H9 (cell line): ENCODE data around the gene ARL5B. TPM values are rescaled to one million over a fixed set of nuclear protein-coding genes. Genes with fewer than 3 reads are reported as not detected.

Experiments used
- DNase-seq: peaks from one replicate; pipeline ENCODE4 v3.0.0-alpha.2; 2017
- H2AFZ ChIP-seq: one replicate; pipeline ENCODE4 v1.6.1; 2013; ENCODE audit warnings: mild to moderate bottlenecking, low read length, control low read depth, moderate library complexity
- H2AK5ac ChIP-seq: 2 replicates; pipeline ENCODE4 v1.6.1; 2013; ENCODE audit warnings: low read length, control low read depth, mixed read lengths; ENCODE audit not compliant: insufficient read length
- H2BK120ac ChIP-seq: one replicate; pipeline ENCODE4 v1.6.1; 2013; ENCODE audit warnings: low read depth, mild to moderate bottlenecking, low read length, control low read depth, inconsistent platforms; ENCODE audit not compliant: poor library complexity, severe bottlenecking
- H2BK12ac ChIP-seq: 2 replicates; pipeline ENCODE4 v1.6.1; 2013; ENCODE audit warnings: low read length, control low read depth, mixed read lengths, low read depth; ENCODE audit not compliant: insufficient read length
- H2BK15ac ChIP-seq: 2 replicates; pipeline ENCODE4 v1.6.1; 2013; ENCODE audit warnings: low read depth, low read length, control low read depth
- H2BK20ac ChIP-seq: one replicate; pipeline ENCODE4 v1.6.1; 2013; ENCODE audit warnings: low read depth, mild to moderate bottlenecking, low read length, control low read depth, inconsistent platforms; ENCODE audit not compliant: poor library complexity, severe bottlenecking
- H2BK5ac ChIP-seq: 2 replicates; pipeline ENCODE4 v1.6.1; 2013; ENCODE audit warnings: low read length, control low read depth, mixed read lengths; ENCODE audit not compliant: insufficient read length
- H3K14ac ChIP-seq: 2 replicates; pipeline ENCODE4 v1.6.1; 2013; ENCODE audit warnings: low read length, control low read depth; ENCODE audit not compliant: insufficient read depth
- H3K18ac ChIP-seq: 2 replicates; pipeline ENCODE4 v1.6.1; 2013; ENCODE audit warnings: low read depth, mild to moderate bottlenecking, mixed read lengths, low read length, control low read depth; ENCODE audit not compliant: insufficient read length
- H3K23ac ChIP-seq: 2 replicates; pipeline ENCODE4 v1.6.1; 2013; ENCODE audit warnings: low read length, control low read depth, mixed read lengths, low read depth; ENCODE audit not compliant: insufficient read length
- H3K23me2 ChIP-seq: 2 replicates; pipeline ENCODE4 v1.6.1; 2013; ENCODE audit warnings: low read depth, mild to moderate bottlenecking, mixed read lengths, low read length, control low read depth; ENCODE audit not compliant: insufficient read length, poor library complexity, severe bottlenecking
- H3K27ac ChIP-seq: 2 replicates; pipeline ENCODE4 v1.5.1; 2013; ENCODE audit warnings: low read length, control low read depth, mixed read lengths, low read depth; ENCODE audit not compliant: insufficient read length
- H3K27me3 ChIP-seq: 2 replicates; pipeline ENCODE4 v1.6.1; 2013; ENCODE audit warnings: low read length, control low read depth, inconsistent platforms; ENCODE audit not compliant: insufficient read depth
- H3K4ac ChIP-seq: 2 replicates; pipeline ENCODE4 v1.6.1; 2013; ENCODE audit warnings: low read depth, mild to moderate bottlenecking, control low read depth, inconsistent platforms, low read length, moderate library complexity
- H3K4me1 ChIP-seq: 2 replicates; pipeline ENCODE4 v1.6.1; 2013; ENCODE audit warnings: low read length, control low read depth, inconsistent platforms; ENCODE audit not compliant: insufficient read depth
- H3K4me2 ChIP-seq: 2 replicates; pipeline ENCODE4 v1.6.1; 2013; ENCODE audit warnings: low read length, control low read depth, mixed read lengths; ENCODE audit not compliant: insufficient read length, insufficient read depth
- H3K56ac ChIP-seq: 2 replicates; pipeline ENCODE4 v1.6.1; 2013; ENCODE audit warnings: low read depth, mild to moderate bottlenecking, mixed read lengths, low read length, control low read depth; ENCODE audit not compliant: insufficient read length
- H3K79me1 ChIP-seq: 2 replicates; pipeline ENCODE4 v1.6.1; 2013; ENCODE audit warnings: low read depth, mild to moderate bottlenecking, moderate library complexity, low read length, control low read depth, inconsistent platforms; ENCODE audit not compliant: insufficient read depth, poor library complexity, severe bottlenecking
- H3K79me2 ChIP-seq: 2 replicates; pipeline ENCODE4 v1.6.1; 2013; ENCODE audit warnings: low read length, control low read depth, inconsistent platforms; ENCODE audit not compliant: insufficient read depth
- H3K9ac ChIP-seq: 2 replicates; pipeline ENCODE4 v1.6.1; 2013; ENCODE audit warnings: low read length, control low read depth, mixed read lengths; ENCODE audit not compliant: insufficient read length; ENCODE audit errors: extremely low read depth
- H3K9me3 ChIP-seq: one replicate; pipeline ENCODE4 v1.6.1; 2013; ENCODE audit warnings: low read depth, low read length, inconsistent platforms; ENCODE audit not compliant: control insufficient read depth
- H3T11ph ChIP-seq: one replicate; pipeline ENCODE4 v1.6.1; 2013; ENCODE audit warnings: mild to moderate bottlenecking, low read length, control low read depth, inconsistent platforms
- H4K20me1 ChIP-seq: one replicate; pipeline ENCODE4 v1.6.1; 2013; ENCODE audit not compliant: control insufficient read depth, insufficient read length, insufficient read depth
- H4K5ac ChIP-seq: 2 replicates; pipeline ENCODE4 v1.6.1; 2013; ENCODE audit warnings: low read depth, mild to moderate bottlenecking, mixed read lengths, low read length, control low read depth; ENCODE audit not compliant: insufficient read length
- H4K8ac ChIP-seq: replicated peaks from 2 replicates; pipeline ENCODE4 v1.6.1; 2013; ENCODE audit warnings: low read length, control low read depth, mixed read lengths, low read depth; ENCODE audit not compliant: insufficient read length
- H4K91ac ChIP-seq: 2 replicates; pipeline ENCODE4 v1.6.1; 2013; ENCODE audit warnings: low read depth, mild to moderate bottlenecking, moderate library complexity, mixed read lengths, low read length, control low read depth; ENCODE audit not compliant: insufficient read length
- H3K27ac Mint-ChIP-seq, 3 experiments: 2 replicates in 2 of 3; 3 replicates in 1 of 3; pipeline ENCODE4 v1.8.0; 2020 to 2021; ENCODE audit warnings: mixed read lengths in 3 of 3, mild to moderate bottlenecking in 1 of 3, moderate library complexity in 1 of 3
- H3K27me3 Mint-ChIP-seq: 2 replicates; pipeline ENCODE4 v1.8.0; 2021; ENCODE audit warnings: low read depth, mild to moderate bottlenecking, moderate library complexity, mixed read lengths
- H3K36me3 Mint-ChIP-seq, 3 experiments: 2 replicates in 2 of 3; 3 replicates in 1 of 3; pipeline ENCODE4 v1.8.0; 2020 to 2021; ENCODE audit warnings: low read depth in 3 of 3, mixed read lengths in 3 of 3; ENCODE audit not compliant: insufficient read depth in 1 of 3
- H3K4me1 Mint-ChIP-seq, 2 experiments: 2 replicates each; pipeline ENCODE4 v1.8.0; 2020; ENCODE audit warnings: mixed read lengths in 2 of 2
- H3K4me3 Mint-ChIP-seq, 2 experiments: 2 replicates in 1 of 2; 3 replicates in 1 of 2; pipeline ENCODE4 v1.8.0; 2020 to 2021; ENCODE audit warnings: mild to moderate bottlenecking in 2 of 2, mixed read lengths in 2 of 2, moderate library complexity in 1 of 2
- H3K9me3 Mint-ChIP-seq, 2 experiments: 2 replicates in 1 of 2; 3 replicates in 1 of 2; pipeline ENCODE4 v1.8.0; 2020; ENCODE audit warnings: mild to moderate bottlenecking in 2 of 2, mixed read lengths in 2 of 2, moderate library complexity in 1 of 2
- CTCF ChIP-seq: fragments of 200-600 bp; sonication (generic); conservative IDR thresholded peaks from 3 replicates; pipeline ENCODE4 v1.8.0; 2021; ENCODE audit warnings: antibody characterized with exemption, mild to moderate bottlenecking
- WGBS: extraction: QIAGEN DNeasy Blood & Tissue Kit; methylation state at CpG from one replicate; pipeline ENCODE4 v1.1.7; 2013; ENCODE audit warnings: missing lambda C conversion rate, low lambda C conversion rate, mixed read lengths; ENCODE audit not compliant: insufficient read length; ENCODE audit errors: extremely low coverage; 5-methylcytosine and 5-hydroxymethylcytosine counted together
- total RNA-seq: library from RNA; stranded (reverse); gene quantifications from 2 replicates; pipeline ENCODE4 v1.2.1, GENCODE V29; 2021

Gene ARL5B
- total RNA-seq, 1 experiment from 2014 or later = 33.9 TPM

- Histone ChIP-seq H3K9ac (peak overlapping the region; percentile 95), H2AK5ac (no peak overlapping the region), H3K4me1 (no peaks in the 10 kb centered on the region), H3K79me1 (no peaks in the 10 kb centered on the region), H3K9me3 (no peaks in the 10 kb centered on the region), H3K4me2 (peak overlapping the region; percentile 100), H3K14ac (no peak overlapping the region), H3T11ph (no peak overlapping the region), H3K4ac (no peak overlapping the region), H3K23ac (no peak overlapping the region), H3K23me2 (peaks cover 3% of the 10 kb centered on the region), H3K18ac (no peak overlapping the region), H2AFZ (no peak overlapping the region), H4K20me1 (no peaks in the 10 kb centered on the region), H2BK5ac (no peak overlapping the region), H3K27ac (no peak overlapping the region), H2BK15ac (no peak overlapping the region), H4K5ac (no peak overlapping the region), H3K56ac (no peak overlapping the region), H4K8ac (no peak overlapping the region), H2BK20ac (no peak overlapping the region), H2BK12ac (no peak overlapping the region), H2BK120ac (no peak overlapping the region), H4K91ac (no peak overlapping the region), H3K79me2 (peaks cover 4% of the 10 kb centered on the region; the same call in 1 of the 2 replicates), H3K27me3 (no peaks in the 10 kb centered on the region)
- no CpG with 5 or more reads among the region's 6 CpGs for WGBS
- Mint-ChIP-seq H3K27ac (peak overlapping the region in 1 of 3 experiments; percentile 96; a peak in 3 of 7 replicates), H3K4me1 (peaks cover 16 to 22% of the 10 kb centered on the region in 2 experiments), H3K9me3 (no peaks in the 10 kb centered on the region), H3K36me3 (peaks cover 0 to 6% (median 0%) of the 10 kb centered on the region in 3 experiments; a peak in 2 of 7 replicates), H3K27me3 (no peaks in the 10 kb centered on the region), H3K4me3 (peak overlapping the region; percentile 94 to 96)
- no peak for TF ChIP-seq CTCF
- no peak for DNase-seq
These were observed 8.7 kb upstream of the ARL5B start for GRCh38 chr10:18650404-18650997.
